Loucy (cell line): Measurements from ENCODE around the gene AGRN.

Source experiments
- H2AFZ ChIP-seq: fragments of 200-600 bp; sonication (generic); 2 replicates; pipeline ENCODE4 v1.6.0; 2016; ENCODE audit warnings: antibody characterized with exemption, mild to moderate bottlenecking, low read length, moderate library complexity
- H3F3A ChIP-seq: fragments of 200-600 bp; 2 replicates; pipeline ENCODE4 v1.6.0; 2016; ENCODE audit warnings: antibody characterized with exemption, low read depth, mild to moderate bottlenecking
- H3K27me3 ChIP-seq: fragments of 200-600 bp; sonication (generic); 2 replicates; pipeline ENCODE4 v1.6.1; 2014; ENCODE audit warnings: low read length, mild to moderate bottlenecking; ENCODE audit not compliant: insufficient read depth, poor library complexity, severe bottlenecking
- H3K36me3 ChIP-seq: fragments of 200-600 bp; sonication (generic); 2 replicates; pipeline ENCODE4 v1.6.1; 2016; ENCODE audit warnings: low read length; ENCODE audit not compliant: insufficient read depth
- H3K4me1 ChIP-seq: fragments of 200-600 bp; sonication (generic); 2 replicates; pipeline ENCODE4 v1.5.1; 2014; ENCODE audit warnings: low read length, mild to moderate bottlenecking; ENCODE audit not compliant: insufficient read depth, poor library complexity, severe bottlenecking
- H3K4me2 ChIP-seq: fragments of 200-600 bp; sonication (generic); 2 replicates; pipeline ENCODE4 v1.6.0; 2014; ENCODE audit warnings: antibody characterized with exemption, low read length, low read depth, mild to moderate bottlenecking; ENCODE audit not compliant: poor library complexity, severe bottlenecking
- H3K4me3 ChIP-seq: fragments of 200-600 bp; sonication (generic); 2 replicates; pipeline ENCODE4 v1.5.1; 2014; ENCODE audit warnings: low read length, mild to moderate bottlenecking, mixed read lengths; ENCODE audit not compliant: poor library complexity, severe bottlenecking
- H3K79me2 ChIP-seq: fragments of 200-600 bp; sonication (generic); 2 replicates; pipeline ENCODE4 v1.6.1; 2014; ENCODE audit warnings: low read length; ENCODE audit not compliant: insufficient read depth
- H3K9ac ChIP-seq: fragments of 200-600 bp; sonication (generic); 2 replicates; pipeline ENCODE4 v1.6.0; 2014; ENCODE audit warnings: mild to moderate bottlenecking, low read depth, low read length, moderate library complexity; ENCODE audit not compliant: poor library complexity, severe bottlenecking
- H3K9me2 ChIP-seq: fragments of 200-600 bp; sonication (generic); replicated peaks from 2 replicates; pipeline ENCODE4 v1.6.1; 2016; ENCODE audit warnings: low read depth, low read length, mixed read lengths
- H3K9me3 ChIP-seq: fragments of 200-600 bp; sonication (generic); 2 replicates; pipeline ENCODE4 v1.6.1; 2014; ENCODE audit warnings: mild to moderate bottlenecking, antibody characterized with exemption, low read length, low read depth; ENCODE audit not compliant: insufficient read depth
- H4K20me1 ChIP-seq: fragments of 200-600 bp; sonication (generic); 2 replicates; pipeline ENCODE4 v1.6.0; 2014; ENCODE audit warnings: antibody characterized with exemption, low read length, mild to moderate bottlenecking; ENCODE audit not compliant: insufficient read depth, poor library complexity, severe bottlenecking
- CTCF ChIP-seq: fragments of 200-600 bp; sonication (generic); conservative IDR thresholded peaks from 2 replicates; pipeline ENCODE4 v1.5.1; 2014; ENCODE audit warnings: mild to moderate bottlenecking, antibody characterized with exemption, low read length
- EZH2phosphoT487 ChIP-seq: fragments of 200-600 bp; IDR thresholded peaks from 2 replicates; pipeline ENCODE4 v1.6.1; 2018; ENCODE audit warnings: antibody characterized with exemption, mild to moderate bottlenecking, moderate library complexity, borderline replicate concordance

AGRN gene

GRCh38 chr1:974293-974640 is 45.7 kb upstream of the AGRN start:
- Histone ChIP-seq H3F3A (no peaks in the 10 kb centered on the region), H2AFZ (no peak overlapping the region), H3K9me3 (no peaks in the 10 kb centered on the region), H3K27me3 (no peaks in the 10 kb centered on the region), H3K9ac (no peak overlapping the region), H3K79me2 (no peaks in the 10 kb centered on the region), H4K20me1 (no peaks in the 10 kb centered on the region), H3K4me2 (no peak overlapping the region), H3K4me1 (peaks cover 4% of the 10 kb centered on the region), H3K4me3 (no peak overlapping the region), H3K9me2 (no peaks in the 10 kb centered on the region), H3K36me3 (no peaks in the 10 kb centered on the region)
- TF ChIP-seq CTCF: no peak
- no peak for TF ChIP-seq EZH2phosphoT487

GRCh38 chr1:974687-975328 is 45.1 kb upstream of the AGRN start:
- H4K20me1 ChIP-seq: no peaks in the 10 kb centered on the region
- H3K36me3 ChIP-seq: no peaks in the 10 kb centered on the region
- peaks cover 4% of the 10 kb centered on the region for H3K4me1 ChIP-seq
- no peaks in the 10 kb centered on the region for H3K79me2 ChIP-seq
- no peak overlapping the region for H3K4me2 ChIP-seq
- no peak overlapping the region for H3K9ac ChIP-seq
- no peak overlapping the region for H2AFZ ChIP-seq
- no peak for TF ChIP-seq EZH2phosphoT487
- TF ChIP-seq CTCF: no peak
- H3K4me3 ChIP-seq: no peak overlapping the region
- no peaks in the 10 kb centered on the region for H3K9me3 ChIP-seq
- no peaks in the 10 kb centered on the region for H3F3A ChIP-seq
- no peaks in the 10 kb centered on the region for H3K9me2 ChIP-seq
- no peaks in the 10 kb centered on the region for H3K27me3 ChIP-seq

GRCh38 chr1:975365-975764 is 44.6 kb upstream of the AGRN start:
- no peaks in the 10 kb centered on the region for H4K20me1 ChIP-seq
- H3K9me3 ChIP-seq: no peaks in the 10 kb centered on the region
- H3K4me3 ChIP-seq: no peak overlapping the region
- H3K27me3 ChIP-seq: no peaks in the 10 kb centered on the region
- no peaks in the 10 kb centered on the region for H3F3A ChIP-seq
- no peak for TF ChIP-seq CTCF
- no peak for TF ChIP-seq EZH2phosphoT487
- no peaks in the 10 kb centered on the region for H3K36me3 ChIP-seq
- no peak overlapping the region for H2AFZ ChIP-seq
- H3K79me2 ChIP-seq: no peaks in the 10 kb centered on the region
- peaks cover 4% of the 10 kb centered on the region for H3K4me1 ChIP-seq
- H3K9me2 ChIP-seq: no peaks in the 10 kb centered on the region
- no peak overlapping the region for H3K9ac ChIP-seq
- H3K4me2 ChIP-seq: no peak overlapping the region
